ENCODE data around the gene GCN1.
A peak's percentile ranks its signal among the peaks of the same experiment; 100 is the strongest.
"Not testable (repeated sequence)": the region's sequence is repeated elsewhere in the genome, so short reads cannot be mapped to it uniquely, and the experiment has no call there.

GCN1 gene

DNA sequence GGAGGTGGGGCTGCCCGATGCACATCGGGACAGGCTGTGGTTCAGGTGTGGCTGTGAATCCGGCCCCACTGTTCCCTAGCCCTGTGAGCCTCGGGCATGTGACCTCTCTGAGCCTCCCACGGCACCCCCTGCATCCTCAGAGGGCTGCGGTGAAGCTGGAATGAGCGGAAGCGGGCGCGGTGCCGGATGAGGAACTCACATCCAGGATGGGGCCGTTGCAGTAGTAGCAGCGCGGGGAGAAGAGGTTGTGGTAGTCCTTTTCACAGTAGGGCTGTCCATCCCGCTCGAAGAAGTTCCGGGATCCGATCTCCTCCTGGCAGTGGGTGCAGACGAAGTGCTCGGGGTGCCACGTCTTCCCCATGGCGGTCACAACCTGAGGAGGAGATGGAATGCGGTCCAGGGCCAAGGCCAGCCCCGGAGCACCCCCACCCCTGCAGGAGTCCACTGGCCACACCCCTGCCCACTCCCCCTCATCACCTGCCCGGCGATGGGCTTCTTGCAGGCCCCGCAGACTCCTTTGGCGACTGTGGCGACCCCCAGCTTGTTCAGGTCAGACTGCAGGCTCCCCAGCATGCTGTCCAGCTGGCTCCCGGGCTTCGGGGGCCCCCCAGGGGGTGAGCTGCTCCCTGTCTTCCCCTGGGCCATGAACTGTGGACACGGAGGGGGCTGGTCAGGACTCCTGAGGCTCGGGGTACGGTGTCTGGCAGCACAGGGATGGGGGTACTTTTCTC is 20.3 kb upstream of the GCN1 start:
- DNase-seq, result no peak

DNA sequence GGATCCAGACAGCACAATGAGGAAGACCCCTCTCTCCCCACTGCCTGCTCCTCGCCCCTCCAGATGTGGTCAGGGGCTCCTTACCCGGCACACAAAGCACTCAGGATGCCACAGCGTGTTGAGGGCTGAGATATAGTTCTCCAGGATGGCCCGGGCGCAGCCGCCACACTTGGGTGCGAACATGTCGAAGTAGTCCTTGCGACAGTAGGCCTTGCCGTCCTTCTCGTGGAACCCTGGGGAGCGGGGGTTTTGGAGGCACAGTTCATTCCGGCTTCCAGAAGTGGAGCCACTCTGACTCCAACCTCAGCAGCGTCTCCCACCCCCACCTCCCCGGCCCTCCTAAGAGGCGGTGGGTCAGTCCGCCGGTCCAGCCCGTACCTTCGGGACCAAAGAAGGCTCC is 19.2 kb upstream of the GCN1 start:
- no peak for DNase-seq

DNA sequence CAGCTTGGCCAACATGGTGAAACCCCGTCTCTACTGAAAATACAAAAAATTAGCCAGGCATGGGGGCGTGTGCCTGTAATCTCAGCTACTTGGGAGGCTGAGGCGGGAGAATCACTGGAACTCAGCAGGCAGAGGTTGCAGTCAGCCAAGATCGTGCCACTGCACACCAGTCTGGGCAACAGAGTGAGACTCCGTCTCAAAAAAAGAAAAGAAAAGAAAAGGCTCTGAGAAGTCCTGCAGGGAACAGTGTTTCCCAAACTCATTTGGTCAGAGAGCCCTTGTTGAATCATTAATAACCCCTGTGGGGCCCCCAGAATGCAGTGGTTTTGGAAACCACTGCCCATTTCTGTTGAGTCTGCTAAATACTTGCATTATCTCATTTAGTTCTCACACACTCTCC is 18.7 kb upstream of the GCN1 start:
- not testable (repeated sequence) for DNase-seq

DNA sequence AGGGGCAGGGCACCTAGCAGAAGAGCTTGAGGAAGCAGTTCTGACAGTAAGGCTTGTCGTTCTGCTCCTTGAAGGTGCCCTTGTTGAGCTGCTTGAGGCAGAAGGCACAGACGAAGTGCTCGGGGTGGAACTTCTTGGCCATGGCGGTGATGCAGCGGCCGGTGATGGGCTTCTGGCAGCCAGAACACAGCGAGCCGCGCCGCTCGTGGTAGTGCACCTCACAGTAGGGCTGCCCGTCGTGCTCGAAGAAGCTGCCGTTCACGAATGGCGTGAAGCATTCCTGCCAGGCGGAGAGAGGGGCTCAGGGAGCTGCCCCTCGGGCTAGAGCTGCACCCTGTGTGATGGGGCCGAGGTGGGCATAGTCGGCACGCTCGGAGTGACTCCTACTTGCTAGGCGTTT is 17.8 kb upstream of the GCN1 start:
- DNase-seq, result no peak

DNA sequence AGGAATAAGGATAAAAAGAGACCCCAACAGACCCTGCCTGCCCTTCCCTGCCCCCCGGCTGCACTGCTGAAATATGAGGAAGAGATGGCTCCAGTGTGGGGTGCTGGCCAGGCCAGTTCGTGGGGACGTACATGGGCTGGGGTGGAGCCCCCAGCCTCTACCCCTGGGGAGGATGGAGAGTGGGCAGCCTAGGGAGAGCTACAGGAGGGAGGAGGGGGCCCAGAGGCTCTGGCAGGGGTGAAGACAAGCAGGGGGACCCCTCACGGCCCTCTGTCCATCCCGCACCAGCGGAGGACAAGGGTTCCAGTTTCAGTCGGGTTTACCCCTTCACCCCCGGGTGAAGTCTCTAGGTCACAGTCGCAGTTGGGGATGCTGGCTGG is 17.4 kb upstream of the GCN1 start:
- no peak for DNase-seq

DNA sequence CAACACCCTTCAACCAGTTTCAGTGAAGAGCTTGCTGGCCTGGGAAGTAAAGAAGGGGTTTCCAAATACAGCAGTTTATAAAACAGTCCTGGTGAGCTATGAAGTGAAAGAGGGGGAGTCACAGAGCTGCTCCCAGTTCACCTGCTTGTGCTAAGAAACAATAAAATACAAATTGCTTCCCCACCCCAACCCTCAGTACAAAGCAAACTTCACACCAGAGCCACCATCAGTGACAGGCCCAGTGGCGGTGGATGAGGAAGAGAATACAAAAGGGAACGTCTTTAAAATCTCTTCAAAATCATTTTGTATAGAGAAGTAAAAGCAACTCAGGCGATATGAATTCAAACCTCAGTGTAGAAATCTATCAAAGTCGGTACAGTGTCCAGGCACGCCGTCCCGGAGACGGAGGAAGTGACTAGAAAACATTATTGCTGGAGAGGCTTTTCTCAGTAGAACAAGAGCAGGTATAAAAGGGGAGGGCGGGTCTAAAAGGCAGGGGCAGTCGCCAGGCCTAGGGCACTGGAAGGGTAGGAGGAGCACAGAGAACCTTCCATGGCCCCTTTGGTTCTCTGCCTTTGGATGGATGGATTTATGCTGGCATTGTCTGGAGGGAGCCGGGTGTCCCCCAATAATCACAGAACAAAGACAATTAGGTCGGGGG is 16.9 kb upstream of the GCN1 start:
- no peak for DNase-seq

DNA sequence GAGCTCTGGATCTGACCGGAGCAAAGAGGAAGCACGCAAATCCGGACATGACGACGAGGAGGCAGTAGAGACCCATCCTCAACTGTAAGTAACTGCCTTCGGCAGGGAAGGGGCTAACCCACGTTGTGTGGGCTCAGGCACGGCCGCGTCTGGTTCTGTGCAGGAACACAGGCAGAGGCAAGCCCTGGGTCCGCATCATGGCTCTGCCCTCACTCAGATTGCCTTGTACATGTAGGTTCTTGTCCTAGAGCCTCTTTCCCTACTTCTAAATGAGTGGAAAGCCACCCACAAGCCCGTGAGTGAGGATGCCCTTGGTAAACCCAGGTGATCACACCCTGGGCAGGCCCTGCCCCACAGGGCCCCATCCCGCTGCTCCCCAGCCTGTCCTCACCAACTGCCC is 15.3 kb upstream of the GCN1 start:
- no peak for DNase-seq

DNA sequence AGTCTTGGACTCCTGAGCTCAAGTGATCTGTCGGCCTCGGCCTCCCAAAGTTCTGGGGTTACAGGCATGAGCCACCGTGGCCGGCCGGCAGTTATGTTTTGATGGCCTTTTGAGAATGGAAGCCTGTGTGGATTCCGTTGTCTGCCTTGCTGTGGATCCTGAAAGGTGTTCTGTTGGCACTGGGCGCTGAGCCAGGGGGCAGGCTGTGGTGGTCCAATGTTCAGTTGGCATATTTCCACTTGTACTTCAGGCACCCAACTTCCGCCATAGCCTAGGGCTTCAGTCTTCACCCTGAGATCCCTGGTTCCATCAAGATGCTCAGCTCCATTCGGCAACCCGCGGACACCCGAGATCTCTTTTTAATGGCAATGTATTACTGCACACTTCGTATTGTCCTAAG is 12.7 kb upstream of the GCN1 start:
- DNase-seq, result no peak

DNA sequence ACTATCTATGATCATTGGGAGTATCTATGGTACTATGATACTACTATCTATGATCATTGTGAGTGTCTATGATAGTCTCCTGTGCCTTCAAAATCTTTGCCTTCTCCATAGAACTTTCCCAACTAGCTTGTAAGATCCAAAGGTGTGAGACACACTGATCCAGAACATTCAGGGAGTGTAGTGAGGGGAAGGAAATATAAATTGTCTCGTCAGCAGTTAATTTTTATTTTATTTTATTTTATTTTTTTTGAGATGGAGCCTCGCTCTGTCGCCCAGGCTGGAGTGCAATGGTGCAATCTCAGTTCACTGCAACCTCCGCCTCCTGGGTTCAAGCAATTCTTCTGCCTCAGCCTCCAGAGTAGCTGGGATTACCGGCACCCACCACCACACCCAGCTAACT is 12.3 kb upstream of the GCN1 start:
- DNase-seq, result not testable (repeated sequence)

DNA sequence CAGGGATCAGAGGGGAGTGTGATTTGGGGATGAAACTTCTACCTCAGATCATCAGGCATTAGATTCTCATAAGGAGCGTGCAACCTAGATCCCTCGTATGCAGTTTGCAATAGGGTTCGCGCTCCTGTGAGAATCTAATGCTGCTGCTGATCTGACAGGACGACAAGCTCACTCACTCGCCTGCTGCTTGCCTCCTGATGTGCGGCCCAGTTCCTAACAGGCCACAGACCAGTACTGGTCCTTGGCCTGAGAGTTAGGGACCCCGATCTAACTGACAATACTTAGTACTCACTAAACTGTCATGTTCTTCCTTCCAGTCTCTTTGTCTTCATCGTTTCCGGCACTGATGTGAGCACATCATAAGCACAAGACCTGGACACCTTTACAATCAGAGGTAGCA is 11.7 kb upstream of the GCN1 start:
- DNase-seq, result peak in 1 of 2 experiments; percentile 23

DNA sequence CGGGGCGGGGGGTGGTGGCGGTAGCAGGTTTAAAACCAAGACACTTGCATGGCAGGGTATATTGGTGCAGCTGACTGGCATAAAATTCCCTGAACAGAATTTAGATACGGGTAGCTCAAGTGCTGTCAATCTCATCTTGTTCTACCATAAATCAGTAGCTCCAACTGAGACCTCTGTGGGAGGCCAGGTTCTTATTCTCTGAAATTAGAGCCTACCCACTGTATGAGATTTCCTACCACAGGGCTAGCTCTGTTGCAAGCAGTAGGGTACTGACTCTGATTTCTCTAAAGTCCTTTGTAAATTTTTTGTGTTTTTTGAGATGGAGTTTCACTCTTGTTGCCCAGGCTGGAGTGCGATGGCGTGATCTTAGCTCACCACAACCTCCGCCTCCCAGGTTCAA is 9.7 kb upstream of the GCN1 start:
- no peak for DNase-seq

DNA sequence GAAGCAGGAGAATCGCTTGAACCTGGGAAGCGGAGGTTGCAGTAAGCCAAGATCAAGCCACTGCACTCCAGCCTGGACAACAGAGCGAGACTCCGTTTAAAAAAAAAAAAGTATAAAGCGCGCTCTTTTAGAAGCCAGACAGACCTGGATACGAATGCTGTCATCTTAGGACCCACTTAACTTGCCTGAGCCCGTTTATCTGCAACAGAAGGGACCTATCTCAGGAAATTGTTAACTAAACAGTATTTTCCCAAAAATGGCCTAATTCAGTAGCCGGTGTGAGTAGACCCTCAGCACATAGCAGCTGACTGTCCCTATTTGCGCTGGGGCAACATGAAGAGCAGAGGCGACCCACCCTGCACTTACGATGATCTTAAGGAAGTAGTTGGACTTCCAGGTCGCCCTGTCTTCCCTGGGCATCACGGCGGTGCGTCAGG is 5.9 kb upstream of the GCN1 start:
- no peak for DNase-seq

DNA sequence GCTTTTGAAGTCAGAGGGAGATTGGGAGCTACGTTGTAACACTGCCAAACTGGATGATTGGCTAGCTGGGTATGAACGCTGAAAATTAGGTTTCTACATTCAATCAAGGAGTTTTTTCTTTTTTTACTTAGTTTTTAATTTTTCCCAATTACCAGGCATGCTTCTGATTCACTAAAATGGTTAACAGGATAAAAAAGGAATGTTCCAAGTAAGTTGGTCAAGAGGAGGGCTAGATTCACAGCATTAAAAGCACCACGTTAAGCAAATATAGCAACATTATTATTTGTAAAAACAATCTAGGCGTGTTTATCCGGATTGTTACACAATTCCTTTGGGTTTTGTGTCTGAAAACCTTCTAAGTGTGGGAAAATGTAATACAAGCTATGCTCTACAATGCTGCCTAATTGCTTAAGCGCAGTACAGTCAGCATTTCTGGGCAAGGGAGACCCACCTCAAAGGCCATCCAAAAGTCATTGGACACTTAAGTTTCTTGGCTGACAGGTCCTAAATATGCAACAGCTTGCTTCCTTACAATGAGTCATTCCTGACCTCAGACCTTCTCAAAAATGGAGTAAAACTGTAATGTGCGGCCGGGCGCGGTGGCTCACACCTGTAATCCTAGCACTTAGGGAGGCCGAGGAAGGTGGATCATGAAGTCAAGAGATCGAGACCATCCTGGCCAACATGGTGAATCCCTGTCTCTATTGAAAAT is 5.2 kb upstream of the GCN1 start:
- DNase-seq, result no peak

DNA sequence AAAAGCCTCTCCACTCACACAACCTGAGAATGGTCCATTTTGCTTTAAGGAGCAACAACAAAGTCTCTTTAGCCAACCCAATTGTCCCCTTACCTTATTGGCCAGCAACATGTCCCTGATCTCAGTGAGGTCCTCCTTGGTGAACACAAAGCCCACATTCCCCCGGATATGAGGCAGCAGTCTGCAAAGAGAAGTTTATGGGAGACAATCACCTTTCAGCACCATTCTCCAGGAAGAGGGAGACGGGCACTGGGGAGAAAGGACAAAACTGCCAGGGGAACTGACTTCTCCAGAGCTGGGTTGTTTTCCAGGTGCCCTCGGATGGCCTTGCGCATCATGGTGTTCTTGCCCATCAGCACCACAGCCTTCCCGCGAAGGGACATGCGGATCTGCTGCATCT is 4.5 kb upstream of the GCN1 start:
- no peak for DNase-seq

DNA sequence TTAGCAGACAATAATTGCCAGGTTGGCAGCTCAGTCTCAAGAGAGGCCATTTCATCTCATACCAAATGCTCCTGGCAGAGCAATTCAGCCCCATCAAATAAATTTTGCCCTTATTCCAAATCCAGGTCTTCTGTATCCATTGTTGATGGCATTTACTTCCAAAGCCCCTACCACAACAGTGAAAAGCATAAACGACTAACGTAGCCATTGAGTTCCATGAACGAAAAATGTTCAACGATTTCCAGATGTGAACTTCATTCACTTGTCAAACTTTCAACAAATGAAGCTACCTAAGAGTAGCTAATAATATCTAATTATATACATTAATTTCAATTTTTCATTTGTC is 3.0 kb upstream of the GCN1 start:
- DNase-seq, result no peak

DNA sequence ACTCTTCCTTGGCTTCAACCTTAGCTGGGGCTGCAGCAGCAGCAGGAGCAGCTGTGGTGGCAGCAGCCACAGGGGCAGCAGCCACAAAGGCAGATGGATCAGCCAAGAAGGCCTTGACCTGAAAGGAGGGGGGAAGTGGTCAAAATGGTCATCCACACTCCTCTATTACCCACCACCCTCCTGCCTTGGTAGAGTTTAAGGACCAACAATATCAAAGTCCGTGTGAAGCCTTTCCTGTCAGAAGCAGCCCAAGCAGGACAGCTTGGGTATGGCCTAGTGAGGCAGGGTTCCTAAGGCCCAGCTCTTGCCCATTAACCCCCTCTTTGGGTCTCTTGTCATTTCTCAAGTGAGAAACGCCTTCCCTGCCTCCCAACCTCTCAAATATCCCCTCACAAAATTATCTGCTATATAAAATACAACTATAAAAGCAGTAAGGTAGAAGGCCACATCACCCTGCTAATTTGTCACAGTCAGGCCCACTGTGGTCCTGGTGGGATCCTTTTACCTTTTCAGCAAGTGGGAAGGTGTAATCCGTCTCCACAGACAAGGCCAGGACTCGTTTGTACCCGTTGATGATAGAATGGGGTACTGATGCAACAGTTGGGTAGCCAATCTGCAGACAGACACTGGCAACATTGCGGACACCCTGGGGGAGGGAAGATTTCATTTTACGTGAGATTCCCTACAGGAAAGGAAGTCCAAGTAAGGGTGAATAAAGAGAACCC is 2.5 kb upstream of the GCN1 start:
- DNase-seq, result not testable (repeated sequence)

DNA sequence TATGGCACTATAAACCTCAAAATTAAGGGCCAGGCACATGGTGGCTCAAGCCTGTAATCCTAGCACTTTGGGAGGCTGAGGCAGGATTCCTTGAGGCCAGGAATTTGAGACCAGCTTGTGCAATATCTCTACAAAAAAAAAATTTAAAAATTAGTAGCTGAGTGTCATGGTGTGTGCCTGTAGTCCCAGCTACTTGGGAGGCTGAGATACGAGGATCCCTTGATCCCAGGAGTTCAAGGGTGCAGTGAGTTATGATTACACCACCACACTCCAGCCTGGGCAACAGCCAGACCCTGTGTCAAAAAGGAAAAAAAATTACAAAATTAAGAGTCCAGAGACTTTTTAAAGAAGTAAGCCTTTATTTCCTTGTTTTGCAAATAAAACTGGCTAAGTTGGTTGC is 1.8 kb upstream of the GCN1 start:
- DNase-seq, result no peak

DNA sequence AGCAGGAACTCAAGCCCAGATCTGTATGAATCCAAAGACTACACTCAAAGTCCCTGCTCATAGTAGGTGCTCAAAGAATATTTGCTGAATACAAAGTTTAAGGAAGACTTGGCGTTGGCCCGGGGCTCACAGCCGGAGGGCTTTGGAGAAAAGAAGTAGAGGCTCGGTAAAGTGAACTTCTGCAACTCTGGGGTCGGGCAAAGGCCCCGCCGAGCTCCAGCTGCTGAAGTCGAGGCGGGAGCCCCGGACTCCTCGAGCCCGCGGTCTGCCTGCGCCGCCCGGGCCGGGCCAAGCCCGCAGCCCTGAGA is 335 bp downstream of the GCN1 start:
- DNase-seq, result no peak

DNA sequence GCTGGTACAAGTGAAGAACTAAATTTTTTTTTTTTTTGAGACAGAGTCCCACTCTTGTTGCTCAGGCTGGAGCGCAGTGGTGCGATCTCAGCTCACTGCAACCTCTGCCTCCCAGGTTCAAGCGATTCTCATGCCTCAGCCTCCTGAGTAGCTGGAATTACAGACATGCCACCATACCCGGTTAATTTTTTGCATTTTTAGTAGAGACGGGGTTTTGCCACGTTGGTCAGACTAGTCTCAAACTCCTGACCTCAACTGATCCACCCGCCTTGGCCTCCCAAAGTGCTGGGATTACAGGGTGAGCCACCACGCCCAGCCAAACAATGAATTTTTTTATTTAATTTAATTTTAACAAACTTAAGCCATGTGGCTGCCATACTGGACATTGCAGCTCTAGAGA is 1.2 kb downstream of the GCN1 start:
- not testable (repeated sequence) for DNase-seq

DNA sequence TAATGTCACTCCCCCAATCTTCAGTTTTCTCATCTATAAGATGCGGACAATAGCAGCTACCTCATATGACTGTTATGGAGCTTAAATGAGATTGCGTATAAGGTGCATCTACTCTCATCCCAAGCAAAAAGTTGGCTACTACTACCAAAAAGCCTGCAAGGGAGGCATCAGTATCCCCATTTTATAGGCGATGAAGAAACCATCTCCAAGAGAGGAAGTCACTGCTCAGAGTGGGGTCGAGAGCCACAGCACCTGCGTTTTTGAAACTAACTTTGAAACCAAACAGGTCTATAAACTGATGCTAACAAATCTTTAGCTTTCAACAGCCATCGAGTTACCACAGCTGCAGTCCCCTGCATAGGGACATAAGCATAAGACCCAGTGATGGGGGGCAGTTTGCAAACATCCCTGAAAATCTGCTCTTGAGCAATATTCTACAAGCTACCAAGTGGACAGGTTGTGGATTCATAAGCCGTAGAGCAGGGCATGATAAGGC is 3.5 kb downstream of the GCN1 start:
- DNase-seq, result no peak

DNA sequence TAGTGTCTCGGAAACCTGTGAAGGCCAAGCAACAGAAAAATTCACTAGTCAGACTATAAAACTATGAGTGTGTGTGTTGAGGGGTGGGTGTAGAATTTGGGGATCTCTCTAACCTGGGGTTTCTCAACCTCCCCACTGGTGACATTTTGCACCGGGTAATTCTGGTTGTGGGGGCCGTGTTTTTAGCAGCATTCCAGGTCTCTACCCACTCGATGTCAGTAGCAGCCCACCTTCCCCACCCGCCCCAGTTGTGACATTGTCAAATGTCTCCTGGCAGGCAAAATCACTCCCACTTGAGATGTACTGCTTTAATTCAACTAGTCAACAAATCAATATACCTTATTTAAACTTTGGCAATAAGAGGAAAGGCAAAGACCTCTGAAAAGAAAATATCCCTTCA is 4.1 kb downstream of the GCN1 start:
- no peak for DNase-seq

DNA sequence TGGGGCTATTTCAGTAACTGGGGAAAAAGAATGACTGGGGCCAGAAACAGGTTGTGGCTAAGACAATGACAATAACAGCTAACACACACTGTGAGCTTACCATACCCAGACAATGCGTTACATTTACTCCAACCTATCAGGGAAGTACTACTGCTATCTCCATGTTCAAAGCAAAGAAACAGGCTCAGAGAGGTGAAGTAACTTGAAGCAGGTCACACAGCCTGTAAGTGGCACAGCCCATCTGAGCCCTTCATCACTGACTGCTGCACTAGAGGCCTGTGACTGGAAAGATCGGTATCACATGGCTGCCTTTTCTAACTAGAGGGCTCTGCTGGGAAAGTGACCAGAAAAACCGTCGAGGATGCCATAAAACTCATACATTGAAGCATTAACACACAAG is 7.9 kb downstream of the GCN1 start:
- no peak for DNase-seq

DNA sequence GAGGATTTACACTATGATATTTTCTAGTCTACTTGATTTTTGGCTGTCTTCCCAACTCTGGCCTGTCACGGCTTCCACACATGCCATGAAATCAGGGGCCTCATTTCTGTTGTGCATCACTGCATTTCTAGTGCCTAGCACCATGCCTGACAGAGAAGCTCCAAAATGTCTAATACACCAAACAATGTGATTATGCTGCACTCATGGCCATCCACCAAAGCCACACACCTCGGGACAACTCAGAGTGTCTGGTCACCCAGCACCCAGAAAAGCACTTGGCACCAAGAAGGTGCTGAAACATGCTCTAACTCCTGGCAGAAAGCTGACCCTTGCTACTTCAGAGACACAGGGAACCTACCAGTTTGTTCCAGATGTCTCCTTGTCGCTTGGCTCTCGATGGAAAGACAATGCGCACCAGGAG is 11.3 kb downstream of the GCN1 start:
- no peak for DNase-seq

Measured in SW 1271 (cell line).